HepG2 (cell line): ENCODE data around the gene SYT8. TPM values are rescaled to one million over a fixed set of nuclear protein-coding genes. Genes with fewer than 3 reads are reported as not detected.

Experiments used
- FLYWCH1 ChIP-seq: sonication (generic); formaldehyde crosslinking; IDR thresholded peaks from 2 replicates; pipeline ENCODE4 v1.8.1; 2023; ENCODE audit warnings: mild to moderate bottlenecking, missing genetic modification reagents
- FOXJ3 ChIP-seq: sonication (generic); formaldehyde crosslinking; IDR thresholded peaks from 2 replicates; pipeline ENCODE4 v1.4.0; 2020; ENCODE audit warnings: missing genetic modification reagents, mild to moderate bottlenecking, borderline replicate concordance
- HOXA5 ChIP-seq: sonication (generic); formaldehyde crosslinking; IDR thresholded peaks from 2 replicates; pipeline ENCODE4 v1.4.0; 2020; ENCODE audit warnings: missing genetic modification reagents
- NRL ChIP-seq: sonication (generic); formaldehyde crosslinking; IDR thresholded peaks from 2 replicates; pipeline ENCODE4 v1.5.0; 2020; ENCODE audit warnings: missing genetic modification reagents, mild to moderate bottlenecking, moderate library complexity, borderline replicate concordance
- RBFOX2 ChIP-seq: fragments of 200-400 bp; formaldehyde crosslinking; IDR thresholded peaks from 2 replicates; pipeline ENCODE4 v1.6.1; 2017; ENCODE audit warnings: low read depth, mild to moderate bottlenecking, low read length
- TP53 ChIP-seq: sonication (generic); formaldehyde crosslinking; conservative IDR thresholded peaks from 2 replicates; pipeline ENCODE4 v1.4.0; 2020; ENCODE audit warnings: missing genetic modification reagents
- UBTF ChIP-seq: sonication (generic); formaldehyde crosslinking; IDR thresholded peaks from 2 replicates; pipeline ENCODE4 v1.4.0; 2020; ENCODE audit warnings: mild to moderate bottlenecking, missing genetic modification reagents
- ZBTB10 ChIP-seq: sonication (generic); formaldehyde crosslinking; IDR thresholded peaks from 2 replicates; pipeline ENCODE4 v1.4.0; 2020; ENCODE audit warnings: missing genetic modification reagents, borderline replicate concordance
- ZBTB40 ChIP-seq, 2 experiments: fragments of 450-650 bp in 1 of 2; sonication (generic) in 1 of 2; formaldehyde crosslinking in 1 of 2; IDR thresholded peaks; 2 replicates each; pipeline versions ENCODE4 v1.6.1 to v1.8.0; 2016 to 2022; ENCODE audit warnings: antibody characterized with exemption in 1 of 2, mild to moderate bottlenecking in 1 of 2, missing genetic modification reagents in 1 of 2
- ZNF292 ChIP-seq: sonication (generic); formaldehyde crosslinking; IDR thresholded peaks from 2 replicates; pipeline ENCODE4 v1.8.1; 2022; ENCODE audit warnings: mild to moderate bottlenecking, low read depth, missing genetic modification reagents, borderline replicate concordance
- ZNF597 ChIP-seq: sonication (generic); formaldehyde crosslinking; IDR thresholded peaks from 2 replicates; pipeline ENCODE4 v1.5.0; 2020; ENCODE audit warnings: missing genetic modification reagents
- ZNF747 ChIP-seq: sonication (generic); formaldehyde crosslinking; IDR thresholded peaks from 2 replicates; pipeline ENCODE4 v1.8.1; 2023; ENCODE audit warnings: missing genetic modification reagents, mild to moderate bottlenecking, borderline replicate concordance
- polyA plus RNA-seq, 8 experiments: library from polyadenylated mRNA; depleted of rRNA in 3 of 8; stranded (reverse) in 7 of 8; unstranded in 1 of 8; fragments of >200 nt; fragmentation: Illumina TruSeq in 4 of 8; extraction: Trizol in 4 of 8; gene quantifications; 2 replicates each; pipeline versions ENCODE4 v1.2.1 to v1.2.3, GENCODE V29; 2011 to 2016; ENCODE audit warnings: low read depth in 4 of 8, missing spikeins in 1 of 8, mixed read lengths in 1 of 8; ENCODE audit not compliant: insufficient read depth in 1 of 8
- total RNA-seq, 5 experiments: library from RNA; depleted of rRNA; stranded (reverse); fragments of >200 nt; fragmentation: Illumina TruSeq; extraction: Trizol; gene quantifications; 2 replicates each; pipeline ENCODE4 v1.2.3, GENCODE V29; 2016; ENCODE audit warnings: low read depth in 1 of 5

SYT8 gene
- total and polyA plus RNA-seq, 2 of the 13 experiments (the other 11 are each of a cell fraction or from before 2014, with no cell fraction given) = 0.60 to 2.3 TPM

GRCh38 chr11:1826552-1827094 lies 8.2 kb upstream of the SYT8 start (continued):
- TF ChIP-seq ZBTB40 (IDR thresholded peaks at IDR 0.05) (no peak), ZBTB40 (CRISPR knock-in tag; IDR thresholded peaks at IDR 0.05) (no peak; the same call in 1 of the 2 replicates), TP53 (no peak), RBFOX2 (peak; percentile 38; the same call in 1 of the 2 replicates), ZNF597 (CRISPR knock-in tag) (no peak), FOXJ3 (CRISPR knock-in tag) (no peak), UBTF (CRISPR knock-in tag) (no peak), FLYWCH1 (CRISPR knock-in tag) (no peak), NRL (CRISPR knock-in tag) (0 out of 2 replicates have a peak, but pooled peaks have one; percentile 20), ZNF747 (CRISPR knock-in tag) (no peak), HOXA5 (no peak), ZBTB10 (CRISPR knock-in tag) (peak; percentile 33; the same call in 1 of the 2 replicates), ZNF292 (CRISPR knock-in tag) (no peak)
